ENCODE data around the gene DEFB108B.
"Not testable (repeated sequence)": the region's sequence is repeated elsewhere in the genome, so short reads cannot be mapped to it uniquely, and the experiment has no call there.

DEFB108B gene

GRCh38 chr11:71821539-71821938, 11.5 kb upstream of the DEFB108B start:
- DNase-seq = not testable (repeated sequence)

DNA sequence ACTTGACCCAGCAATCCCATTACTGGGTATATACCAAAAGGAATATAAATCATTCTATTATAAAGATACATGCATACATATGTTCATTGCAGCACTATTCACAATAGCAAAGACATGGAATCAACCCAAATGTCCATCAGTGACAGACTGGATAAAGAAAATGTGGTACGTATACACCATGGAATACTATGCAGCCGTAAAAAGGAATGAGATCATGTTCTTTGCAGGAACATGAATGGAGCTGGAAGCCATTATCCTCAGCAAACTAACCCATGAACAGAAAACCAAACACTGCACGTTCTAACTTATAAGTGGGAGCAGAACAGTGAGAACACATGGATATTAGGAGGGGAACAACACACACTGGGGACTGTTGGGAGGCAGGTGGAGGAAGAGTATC, 3.8 kb upstream of the DEFB108B start:
- DNase-seq = not testable (repeated sequence)

DNA sequence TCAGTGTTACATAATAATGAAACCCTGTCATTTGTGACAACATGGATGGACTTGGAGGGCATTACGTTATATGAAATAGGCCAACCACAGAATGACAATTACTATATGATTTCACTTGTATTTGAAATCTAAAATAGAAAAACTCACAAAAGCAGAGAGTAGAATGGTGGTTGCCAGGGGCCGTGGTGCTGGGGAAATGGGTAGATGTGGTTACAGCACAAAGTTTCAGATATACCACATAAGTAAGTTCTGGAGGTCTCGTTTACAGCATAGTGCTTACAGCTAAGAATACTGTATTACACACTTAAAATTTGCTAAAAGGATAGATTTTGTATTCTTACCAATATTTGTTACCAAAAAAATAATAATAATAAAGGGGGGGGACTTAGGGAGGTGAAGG, 3.3 kb upstream of the DEFB108B start:
- DNase-seq = not testable (repeated sequence)

GRCh38 chr11:71842720-71843119, 9.7 kb downstream of the DEFB108B start:
- not testable (repeated sequence) for DNase-seq

DNA sequence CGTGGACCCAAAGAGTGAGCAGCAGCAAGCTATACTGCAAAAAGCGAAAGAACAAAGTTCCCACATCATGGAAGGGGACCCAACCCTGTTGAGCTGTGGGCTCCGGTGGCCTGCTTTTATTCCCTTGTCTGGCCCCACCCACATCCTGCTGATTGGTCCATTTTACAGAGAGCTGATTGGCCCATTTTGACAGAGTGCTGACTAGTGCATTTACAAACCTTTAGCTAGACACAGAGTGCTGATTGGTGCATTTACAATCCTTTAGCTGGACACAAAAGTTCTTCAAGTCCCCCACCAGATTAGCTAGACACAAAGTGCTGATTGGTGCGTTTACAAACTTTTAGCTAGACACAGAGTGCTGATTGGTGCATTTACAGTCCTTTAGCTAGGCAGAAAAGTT, 10.4 kb downstream of the DEFB108B start:
- not testable (repeated sequence) for DNase-seq

DNA sequence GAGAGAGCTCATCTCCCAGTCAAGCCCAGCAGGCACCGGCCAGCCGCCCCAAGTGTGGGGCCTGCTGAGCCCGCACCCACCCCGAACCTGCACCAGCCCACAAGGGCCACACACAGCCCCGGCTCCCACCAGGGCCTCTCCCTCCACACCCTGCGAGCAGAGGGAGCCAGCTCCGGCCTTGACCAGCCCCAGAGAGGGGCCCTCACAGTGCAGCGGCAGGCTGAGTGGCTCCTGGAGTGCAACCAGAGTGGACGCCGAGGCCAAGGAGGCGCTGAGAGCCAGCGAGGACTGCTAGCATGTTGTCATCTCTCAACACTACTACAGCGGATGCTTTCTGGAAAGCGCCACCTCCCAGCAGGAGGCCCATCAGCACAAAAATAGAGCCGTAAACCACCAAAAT, 10.9 kb downstream of the DEFB108B start:
- DNase-seq = no peak

DNA sequence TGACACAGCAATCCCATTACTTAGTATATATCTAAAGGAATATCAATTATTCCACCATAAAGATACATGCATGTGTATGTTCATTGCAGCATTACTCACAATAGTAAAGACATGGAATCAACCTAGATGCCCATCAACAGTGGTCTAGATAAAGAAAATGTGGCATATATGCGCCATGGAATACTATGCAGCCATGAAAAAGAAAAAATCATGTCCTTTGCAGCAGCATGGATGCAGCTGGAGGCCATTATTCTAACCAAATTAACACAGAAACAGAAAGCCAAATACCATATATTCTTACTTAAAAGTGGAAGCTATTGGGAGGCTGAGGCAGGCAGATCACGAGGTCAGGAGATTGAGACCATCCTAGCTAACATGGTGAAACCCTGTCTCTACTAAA, 20.9 kb downstream of the DEFB108B start:
- not testable (repeated sequence) for DNase-seq

DNA sequence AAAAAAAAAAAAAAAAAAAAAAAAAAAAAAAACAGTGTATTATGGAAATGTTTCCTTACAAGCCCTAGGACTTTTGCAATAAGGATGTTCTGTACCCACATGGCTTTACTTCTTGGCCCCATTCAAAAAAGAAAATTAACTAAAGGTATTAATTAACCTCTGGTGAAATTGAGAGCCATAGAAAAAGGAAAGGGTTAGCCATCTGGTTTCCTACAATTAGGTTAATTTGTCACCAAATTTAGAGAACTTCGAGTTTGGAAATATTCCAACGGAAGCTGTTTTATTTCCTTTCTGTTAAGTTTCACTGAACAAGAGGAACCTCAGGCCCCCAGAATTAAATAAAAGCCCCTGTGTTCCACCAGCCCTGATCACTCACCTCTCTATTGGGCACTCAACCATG, 22.9 kb downstream of the DEFB108B start:
- DNase-seq = not testable (repeated sequence)

GRCh38 chr11:71860835-71861234, 27.8 kb downstream of the DEFB108B start:
- not testable (repeated sequence) for DNase-seq

- DNase-seq = not testable (repeated sequence)
These were observed 31.1 kb downstream of the DEFB108B start for GRCh38 chr11:71863978-71864627.

- DNase-seq = not testable (repeated sequence)
These were observed 34.2 kb downstream of the DEFB108B start for GRCh38 chr11:71867209-71867608.

DNA sequence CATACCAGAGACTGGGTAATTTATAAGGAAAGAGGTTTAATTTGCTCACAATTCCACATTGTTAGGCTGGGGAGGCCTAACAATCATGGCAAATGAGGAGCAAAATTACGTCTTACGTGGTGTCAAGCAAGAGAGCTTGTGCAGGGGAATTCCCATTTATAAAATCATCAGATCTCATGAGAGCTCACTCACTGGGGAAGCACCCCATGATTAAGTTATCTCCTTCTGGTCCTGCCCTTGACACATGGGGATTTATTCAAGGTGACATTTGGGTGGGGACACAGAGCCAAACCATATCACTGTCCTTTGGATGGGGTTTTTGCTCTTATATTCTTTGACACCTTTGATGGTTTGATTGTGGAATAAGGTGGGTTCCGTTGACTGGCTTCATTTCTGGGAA, 36.9 kb downstream of the DEFB108B start:
- DNase-seq = not testable (repeated sequence)

GRCh38 chr11:71870661-71871060, 37.7 kb downstream of the DEFB108B start:
- not testable (repeated sequence) for DNase-seq

GRCh38 chr11:71876262-71876661, 43.3 kb downstream of the DEFB108B start:
- not testable (repeated sequence) for DNase-seq

- not testable (repeated sequence) for DNase-seq
These were observed 45.1 kb downstream of the DEFB108B start, which contains the start of gene DEFB131B for GRCh38 chr11:71878059-71878458. Gene DEFB131B, plus strand, starts transcription at chr11:71878453. Its CDS starts 0 bp downstream, at chr11:71878453.

- DNase-seq = not testable (repeated sequence)
These were observed 52.8 kb downstream of the DEFB108B start for GRCh38 chr11:71885806-71886205.

All from right forelimb (tissue), 1 donor.